GM13977 (cell line): ENCODE results near the gene HEPHL1.

Experiments used
- DNase-seq: peaks from one replicate; pipeline ENCODE4 v3.0.0; 2012; ENCODE audit warnings: low spot score
- CTCF ChIP-seq: IDR thresholded peaks from 2 replicates; pipeline ENCODE4 v1.5.1; 2012; ENCODE audit warnings: mild to moderate bottlenecking, control low read depth; ENCODE audit not compliant: insufficient read depth; ENCODE audit errors: extremely low read depth, missing control alignments
- in situ Hi-C: fragments of 300-500 bp; cut with MboI; formaldehyde crosslinking; loops from one replicate; pipeline ENCODE4 v1.12.0; 2022; ENCODE audit warnings: low sequenced_read_pairs, low pct_unique_long_range_greater_than_20kb, mixed read lengths, inconsistent platforms; ENCODE audit not compliant: unreplicated experiment

Gene HEPHL1

DNA sequence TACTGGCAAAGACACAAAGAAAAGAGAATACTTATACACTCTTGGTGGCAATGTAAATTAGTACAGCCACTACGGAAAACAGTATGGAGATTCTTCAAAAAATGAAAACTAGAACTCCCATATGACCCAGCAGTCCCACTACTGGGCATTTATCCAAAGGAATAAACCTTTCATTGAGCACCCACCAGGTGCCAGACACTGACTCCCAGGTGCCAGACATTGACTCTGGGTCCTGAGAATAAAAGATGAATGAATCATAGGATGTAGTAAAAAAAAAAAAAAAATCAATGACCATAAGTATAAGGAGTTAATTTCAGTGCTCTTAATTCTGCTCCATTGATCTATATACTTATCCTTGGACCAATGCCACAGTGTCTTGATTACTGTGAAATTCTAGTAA lies 28.2 kb downstream of the HEPHL1 start:
- in situ Hi-C loops, result no loop called here
- TF ChIP-seq CTCF, result no peak
- DNase-seq, result no peak

DNA sequence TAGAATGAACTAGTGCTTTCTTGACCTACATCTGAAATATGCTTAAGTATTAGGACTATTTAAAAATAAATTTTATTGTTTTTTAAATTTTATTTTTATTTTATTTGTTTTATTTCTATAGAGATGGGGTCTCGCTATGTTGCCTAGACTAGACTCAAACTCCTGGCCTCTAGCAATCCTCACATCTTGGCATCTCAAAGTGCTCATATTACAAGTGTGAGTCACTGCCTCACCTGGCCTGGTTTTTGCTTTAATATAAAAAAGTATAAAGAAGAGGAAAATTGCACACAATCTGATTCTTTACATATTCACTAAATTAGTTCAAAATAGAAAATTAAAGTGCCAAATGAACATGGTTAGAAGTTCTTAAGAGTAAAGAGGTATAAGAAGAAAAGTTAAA lies 37.5 kb downstream of the HEPHL1 start:
- DNase-seq, result no peak
- TF ChIP-seq CTCF, result no peak
- in situ Hi-C loops, result no loop called here

GRCh38 chr11:94059065-94059464 lies 37.9 kb downstream of the HEPHL1 start:
- no peak for TF ChIP-seq CTCF
- in situ Hi-C loops, result no loop called here
- DNase-seq, result no peak

DNA sequence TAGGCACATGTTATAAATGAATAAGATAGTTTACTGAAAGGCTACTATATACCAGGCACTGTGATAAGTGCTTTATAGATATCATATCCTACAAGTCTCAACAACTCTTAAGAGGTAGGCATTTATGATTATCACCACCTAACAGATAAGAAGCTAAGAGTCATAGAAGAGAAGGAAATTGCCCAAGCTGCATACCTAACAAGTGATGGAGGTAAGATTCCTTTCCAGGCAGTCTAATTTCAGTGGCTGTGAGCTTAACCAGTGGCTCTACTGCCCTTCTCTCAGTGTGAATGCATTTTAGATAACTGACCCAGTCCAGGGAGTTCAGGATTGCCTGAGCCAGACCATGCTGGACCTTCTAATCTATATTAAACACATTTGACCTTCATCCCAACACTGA lies 39.2 kb downstream of the HEPHL1 start:
- in situ Hi-C loops, result no loop called here
- TF ChIP-seq CTCF, result no peak

GRCh38 chr11:94062360-94062759 lies 41.2 kb downstream of the HEPHL1 start:
- no peak for TF ChIP-seq CTCF
- in situ Hi-C loops, result no loop called here
- DNase-seq, result no peak

More for the DNA sequence above, 39.2 kb downstream of the HEPHL1 start:
- DNase-seq, result no peak

- no peak for TF ChIP-seq CTCF
- in situ Hi-C loops, result no loop called here
- DNase-seq, result no peak
These were observed 45.8 kb downstream of the HEPHL1 start for GRCh38 chr11:94066901-94067429.

GRCh38 chr11:94068764-94069163 lies 47.6 kb downstream of the HEPHL1 start:
- in situ Hi-C loops, result no loop called here
- no peak for DNase-seq
- TF ChIP-seq CTCF, result no peak
